A549 treated with DMSO at 1 μM for 4 hours (cell line): ENCODE data around the gene PUS1. TPM values are rescaled to one million over a fixed set of nuclear protein-coding genes. Genes with fewer than 3 reads are reported as not detected.

ENCODE experiments used
- total RNA-seq: library from RNA; stranded (reverse); fragments of 200-300 nt; extraction: Qiagen RNA extraction; gene quantifications from 5 replicates; pipeline ENCODE4 v1.2.3, GENCODE V29; 2022; ENCODE audit warnings: low read depth

The PUS1 gene
- 61.8 to 93.2 TPM (median 79.0 TPM) in 5 replicates for total RNA-seq

DNA sequence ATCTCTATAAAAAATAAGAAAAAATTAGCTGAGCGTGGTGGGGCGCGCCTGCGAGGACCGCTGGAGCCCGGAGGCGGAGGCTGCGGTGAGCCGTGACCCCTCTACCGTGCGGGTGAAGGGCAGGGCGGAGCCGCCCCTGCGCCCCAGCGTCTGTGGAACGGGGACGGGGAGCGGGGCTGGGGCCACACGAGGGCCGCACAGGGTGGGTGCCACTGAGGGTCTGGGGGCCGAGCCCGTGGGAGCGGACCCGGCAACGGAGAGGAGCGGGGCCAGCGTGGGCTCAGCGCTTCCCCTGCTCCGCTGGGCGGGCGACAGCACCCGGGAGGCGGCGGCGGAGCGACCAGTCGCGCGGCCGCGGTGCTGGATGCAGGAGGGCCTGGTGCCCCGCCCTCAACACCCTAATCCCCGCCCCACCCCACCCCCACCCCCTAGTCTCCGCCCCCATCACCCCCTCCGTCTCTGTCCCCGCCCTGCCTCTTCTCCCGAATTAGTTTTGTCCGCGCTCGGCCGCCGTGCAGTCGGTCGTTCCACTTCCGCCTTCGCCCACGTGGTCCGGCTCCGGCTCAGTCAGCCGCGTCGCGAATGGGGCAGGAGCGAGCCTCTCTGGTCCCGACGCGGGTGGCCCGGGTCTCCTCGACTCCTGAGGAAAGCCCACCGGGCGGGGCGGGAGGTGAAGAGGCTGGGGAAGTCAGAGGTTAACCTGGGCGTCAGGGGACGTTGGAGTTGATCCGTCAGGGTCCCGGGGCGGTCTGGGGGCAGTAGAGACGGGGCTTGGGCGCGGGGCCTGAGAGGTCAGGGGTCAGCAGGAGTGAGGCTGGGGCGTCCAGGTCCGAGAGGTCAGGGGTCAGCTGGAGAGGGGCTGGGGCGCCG lies at the start of gene PUS1:
PUS1 (plus strand) TSS at position 566 of the 870 bp plus-strand sequence. CDS start 447 bp downstream, outside the sequence.

DNA sequence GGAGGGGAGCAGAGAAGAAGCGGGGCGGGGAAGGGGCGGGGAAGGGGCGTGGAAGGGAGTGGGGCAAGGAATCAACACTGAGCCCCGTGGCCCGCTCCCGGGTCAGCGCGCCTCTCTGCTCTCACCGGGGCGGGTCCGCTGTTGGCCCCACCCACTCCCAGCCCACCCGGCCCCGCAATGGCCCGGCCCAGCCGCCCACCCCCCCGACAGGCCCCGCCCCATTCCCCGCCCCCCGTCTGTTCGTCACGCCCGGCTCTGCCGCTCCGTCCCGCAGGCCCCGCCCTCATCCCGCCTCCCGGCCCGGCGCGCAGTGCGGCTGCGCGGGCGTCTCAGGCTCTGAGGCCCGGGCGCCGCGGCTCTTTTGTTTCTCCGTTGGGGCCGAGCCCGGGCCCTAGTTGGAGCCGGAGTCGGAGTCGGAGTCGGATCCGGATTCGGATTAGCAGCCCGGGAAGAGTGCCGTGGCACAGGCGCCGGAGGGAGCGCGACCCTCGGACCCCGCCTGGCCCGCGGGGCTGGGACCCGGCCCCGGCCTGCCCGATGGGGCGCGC lies 34.7 kb upstream of the PUS1 start, which contains the start of gene ULK1:
ULK1 (plus strand) TSS at position 310 of the 548 bp plus-strand sequence. CDS start 380 bp downstream, outside the sequence.

DNA sequence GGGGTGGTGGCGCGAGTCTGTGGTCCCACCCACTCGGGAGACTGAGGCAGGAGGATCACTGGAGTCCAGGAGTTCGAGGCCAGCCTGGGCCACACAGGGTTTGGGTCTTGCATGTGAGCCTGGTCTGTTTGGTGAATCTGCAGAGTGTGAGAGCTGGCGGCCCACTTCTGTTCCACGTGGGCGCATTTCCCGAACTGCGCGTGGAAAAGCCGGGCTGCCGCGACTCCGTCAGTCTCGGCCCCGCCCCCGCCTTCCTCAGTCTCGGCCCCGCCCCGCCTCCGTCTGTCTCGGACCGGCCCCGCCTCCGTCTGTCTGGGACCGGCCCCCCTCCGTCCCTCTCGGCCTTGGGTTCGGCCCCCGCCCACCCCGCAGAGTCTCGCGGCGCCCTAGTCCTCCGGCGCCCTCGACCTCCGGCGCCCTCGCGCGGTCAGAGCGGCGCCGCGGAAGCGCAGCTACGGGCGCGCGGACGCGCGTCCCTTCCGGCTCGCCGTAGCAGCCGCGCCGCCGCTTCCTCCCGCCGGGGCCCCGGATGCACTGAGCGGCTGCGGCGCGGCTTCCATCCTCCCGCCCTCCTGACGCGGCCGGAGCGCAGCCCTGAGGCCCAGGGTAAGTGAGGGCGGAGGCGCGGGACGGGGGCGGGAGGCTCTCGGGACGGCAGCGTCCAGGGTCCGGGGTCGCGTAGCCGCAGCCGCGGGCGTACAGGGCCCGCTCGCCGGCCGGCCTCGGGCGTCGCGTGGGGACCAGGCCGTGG lies 20.5 kb downstream of the PUS1 start, which contains the start of gene EP400:
EP400 (plus strand) TSS at position 512 of the 751 bp plus-strand sequence. CDS start 10,678 bp downstream, outside the sequence.

Other genes with a start within 250 kb of the PUS1 start
- gene SFSWAP, start 218.2 kb upstream of the PUS1 start, total RNA-seq, result 26.2 to 30.8 TPM (median 28.0 TPM) in 5 replicates
- gene MMP17, start 100.9 kb upstream of the PUS1 start, total RNA-seq, result 10.6 to 15.8 TPM (median 12.6 TPM) in 5 replicates
- 35.1 to 55.6 TPM (median 46.5 TPM) in 5 replicates for gene ULK1, start 34.7 kb upstream of the PUS1 start, total RNA-seq
- 20.5 to 29.6 TPM (median 27.2 TPM) in 5 replicates for gene EP400, start 20.7 kb downstream of the PUS1 start, total RNA-seq
- 20.8 to 30.8 TPM (median 28.9 TPM) in 5 replicates for gene DDX51, start 215.0 kb downstream of the PUS1 start, total RNA-seq
- gene NOC4L, start 215.2 kb downstream of the PUS1 start, total RNA-seq, result 39.6 to 62.8 TPM (median 52.0 TPM) in 5 replicates